HG03139 (cell line): Measurements from ENCODE around the gene FPGS.
"Not testable (repeated sequence)": the region's sequence is repeated elsewhere in the genome, so short reads cannot be mapped to it uniquely, and the experiment has no call there.

Experiments used
- ATAC-seq: cut with Tn5 transposase; IDR thresholded peaks from one replicate; pipeline ENCODE4 v1.9.1; 2021; ENCODE audit not compliant: unreplicated experiment

Gene FPGS

GRCh38 chr9:127802576-127803443 lies at the start of gene FPGS:
Gene FPGS, plus strand, starts transcription at chr9:127802882. Its CDS starts 43 bp downstream, at chr9:127802925.
- peak; percentile 57 for ATAC-seq

- ATAC-seq, result no peak
Observed at GRCh38 chr9:127753148-127753547, 49.5 kb upstream of the FPGS start.

GRCh38 chr9:127753622-127754021 lies 49.1 kb upstream of the FPGS start:
- ATAC-seq, result no peak

GRCh38 chr9:127754099-127755060 lies 48.3 kb upstream of the FPGS start:
- ATAC-seq, result no peak

- no peak for ATAC-seq
Observed at GRCh38 chr9:127755061-127756060, 47.3 kb upstream of the FPGS start.

GRCh38 chr9:127756233-127756632 lies 46.4 kb upstream of the FPGS start:
- no peak for ATAC-seq

- not testable (repeated sequence) for ATAC-seq
Observed at GRCh38 chr9:127756776-127757175, 45.9 kb upstream of the FPGS start.

GRCh38 chr9:127758843-127759242 lies 43.8 kb upstream of the FPGS start:
- no peak for ATAC-seq

- ATAC-seq, result no peak
Observed at GRCh38 chr9:127761061-127761460, 41.6 kb upstream of the FPGS start.

- ATAC-seq, result no peak
Observed at GRCh38 chr9:127761491-127761956, 41.2 kb upstream of the FPGS start.

GRCh38 chr9:127762111-127762676 lies 40.5 kb upstream of the FPGS start:
- ATAC-seq, result no peak

GRCh38 chr9:127763918-127764384 lies 38.7 kb upstream of the FPGS start:
- ATAC-seq, result no peak

- no peak for ATAC-seq
Observed at GRCh38 chr9:127765418-127765817, 37.3 kb upstream of the FPGS start.

GRCh38 chr9:127767410-127767809 lies 35.3 kb upstream of the FPGS start:
- no peak for ATAC-seq

GRCh38 chr9:127767909-127768331 lies 34.8 kb upstream of the FPGS start:
- no peak for ATAC-seq

- no peak for ATAC-seq
Observed at GRCh38 chr9:127768698-127769097, 34.0 kb upstream of the FPGS start.

- no peak for ATAC-seq
Observed at GRCh38 chr9:127769101-127769500, 33.6 kb upstream of the FPGS start.

- no peak for ATAC-seq
Observed at GRCh38 chr9:127769929-127770582, 32.6 kb upstream of the FPGS start.

GRCh38 chr9:127770583-127770904 lies 32.1 kb upstream of the FPGS start:
- no peak for ATAC-seq
